Mesodermal cell (in vitro differentiated cells): ENCODE measurements around the gene REXO5. TPM values are rescaled to one million over a fixed set of nuclear protein-coding genes. Genes with fewer than 3 reads are reported as not detected.
"Not testable (repeated sequence)": the region's sequence is repeated elsewhere in the genome, so short reads cannot be mapped to it uniquely, and the experiment has no call there.

Experiments
- H3K27ac ChIP-seq: 2 replicates; pipeline ENCODE4 v1.7.0; 2013; ENCODE audit warnings: mild to moderate bottlenecking, low read depth, low read length, moderate library complexity; ENCODE audit not compliant: severe bottlenecking
- H3K36me3 ChIP-seq: 2 replicates; pipeline ENCODE4 v1.7.1; 2013; ENCODE audit warnings: mild to moderate bottlenecking, low read length, moderate library complexity; ENCODE audit not compliant: control insufficient read depth, insufficient read depth
- H3K4me1 ChIP-seq: one replicate; pipeline ENCODE4 v1.7.1; 2013; ENCODE audit warnings: mild to moderate bottlenecking, low read length; ENCODE audit not compliant: insufficient read depth, control insufficient read depth, poor library complexity, severe bottlenecking
- H3K4me3 ChIP-seq: 2 replicates; pipeline ENCODE4 v1.7.0; 2013; ENCODE audit warnings: low read length, control low read depth, mild to moderate bottlenecking; ENCODE audit not compliant: insufficient read depth, poor library complexity, severe bottlenecking; ENCODE audit errors: extremely low read depth
- H3K9me3 ChIP-seq: 2 replicates; pipeline ENCODE4 v1.7.1; 2013; ENCODE audit warnings: mild to moderate bottlenecking, low read length, moderate library complexity; ENCODE audit not compliant: control insufficient read depth
- WGBS, 2 experiments: methylation state at CpG; one replicate each; pipeline ENCODE4 v1.1.5; 2013; ENCODE audit warnings: missing lambda C conversion rate in 2 of 2; ENCODE audit not compliant: insufficient coverage in 2 of 2; 5-methylcytosine and 5-hydroxymethylcytosine counted together
- polyA plus RNA-seq, 2 experiments: library from polyadenylated mRNA; stranded (reverse); fragments of 50-300 nt; gene quantifications; one replicate each; pipeline ENCODE4 v1.2.3, GENCODE V29; 2013

The REXO5 gene, protein sequence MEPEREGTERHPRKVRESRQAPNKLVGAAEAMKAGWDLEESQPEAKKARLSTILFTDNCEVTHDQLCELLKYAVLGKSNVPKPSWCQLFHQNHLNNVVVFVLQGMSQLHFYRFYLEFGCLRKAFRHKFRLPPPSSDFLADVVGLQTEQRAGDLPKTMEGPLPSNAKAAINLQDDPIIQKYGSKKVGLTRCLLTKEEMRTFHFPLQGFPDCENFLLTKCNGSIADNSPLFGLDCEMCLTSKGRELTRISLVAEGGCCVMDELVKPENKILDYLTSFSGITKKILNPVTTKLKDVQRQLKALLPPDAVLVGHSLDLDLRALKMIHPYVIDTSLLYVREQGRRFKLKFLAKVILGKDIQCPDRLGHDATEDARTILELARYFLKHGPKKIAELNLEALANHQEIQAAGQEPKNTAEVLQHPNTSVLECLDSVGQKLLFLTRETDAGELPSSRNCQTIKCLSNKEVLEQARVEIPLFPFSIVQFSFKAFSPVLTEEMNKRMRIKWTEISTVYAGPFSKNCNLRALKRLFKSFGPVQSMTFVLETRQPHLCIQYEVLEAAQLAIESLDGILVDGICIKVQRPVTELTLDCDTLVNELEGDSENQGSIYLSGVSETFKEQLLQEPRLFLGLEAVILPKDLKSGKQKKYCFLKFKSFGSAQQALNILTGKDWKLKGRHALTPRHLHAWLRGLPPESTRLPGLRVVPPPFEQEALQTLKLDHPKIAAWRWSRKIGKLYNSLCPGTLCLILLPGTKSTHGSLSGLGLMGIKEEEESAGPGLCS
- 5.3 TPM for polyA plus RNA-seq (2013, experiment 1 of 2)
- 7.4 TPM for polyA plus RNA-seq (2013, experiment 2 of 2)

DNA sequence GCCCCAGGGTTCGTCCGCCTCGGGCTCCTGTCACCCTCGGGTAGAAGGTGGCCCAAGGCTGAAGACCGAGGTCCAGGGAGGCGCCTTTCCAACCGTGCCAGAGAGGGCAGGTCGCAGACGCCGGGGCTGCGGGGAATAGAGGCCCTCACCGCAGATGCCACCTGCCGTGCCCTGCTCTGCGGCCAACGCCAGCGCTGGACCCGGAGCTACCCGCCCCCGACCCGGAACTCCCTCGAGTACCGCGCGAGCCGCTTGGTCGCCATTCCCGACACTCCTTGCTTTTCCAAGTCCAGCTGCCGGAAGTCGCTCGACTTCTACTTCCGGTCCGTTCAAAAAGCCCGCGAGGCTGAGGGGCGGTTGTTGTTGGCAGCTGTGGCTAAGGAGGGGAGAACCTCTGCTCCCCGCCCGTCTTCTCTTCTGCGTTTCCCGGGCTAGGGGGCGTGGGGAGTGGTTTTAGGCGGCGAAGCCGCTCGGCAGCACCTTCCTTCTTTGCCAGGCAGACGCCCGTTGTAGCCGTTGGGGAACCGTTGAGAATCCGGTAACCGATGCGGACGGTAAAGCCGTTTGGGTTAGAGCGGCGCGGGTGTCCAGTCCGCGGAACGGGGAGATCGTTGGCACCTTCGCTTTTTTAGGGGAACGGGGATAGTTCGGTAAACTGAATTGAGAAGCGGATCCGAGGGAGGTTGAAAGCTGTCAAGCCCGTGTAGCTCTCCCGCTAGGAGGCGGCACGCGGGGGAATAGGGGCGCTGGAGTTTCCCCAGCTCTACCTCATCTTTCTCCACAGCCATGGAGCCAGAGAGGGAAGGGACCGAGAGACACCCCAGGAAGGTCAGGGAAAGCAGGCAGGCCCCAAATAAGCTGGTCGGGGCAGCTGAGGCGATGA, at the start of gene REXO5, which contains the start of gene ERI2:
Gene REXO5 (plus strand): TSS at position 360 of the 883 bp plus-strand sequence. CDS start 427 bp downstream, at position 787.
Gene ERI2 (minus strand): TSS at position 305 of the 883 bp plus-strand sequence. CDS start 42 bp downstream, at position 263.
- Histone ChIP-seq H3K36me3 (peaks cover 7% of the 10 kb centered on the region), H3K4me1 (no peaks in the 10 kb centered on the region), H3K9me3 (no peaks in the 10 kb centered on the region), H3K27ac (peak within 1 kb of the TSS; percentile 86), H3K4me3 (peak within 1 kb of the TSS; percentile 70)
- WGBS, 2 experiments: 1% methylated on average over 40 to 56 of the region's 74 CpGs

DNA sequence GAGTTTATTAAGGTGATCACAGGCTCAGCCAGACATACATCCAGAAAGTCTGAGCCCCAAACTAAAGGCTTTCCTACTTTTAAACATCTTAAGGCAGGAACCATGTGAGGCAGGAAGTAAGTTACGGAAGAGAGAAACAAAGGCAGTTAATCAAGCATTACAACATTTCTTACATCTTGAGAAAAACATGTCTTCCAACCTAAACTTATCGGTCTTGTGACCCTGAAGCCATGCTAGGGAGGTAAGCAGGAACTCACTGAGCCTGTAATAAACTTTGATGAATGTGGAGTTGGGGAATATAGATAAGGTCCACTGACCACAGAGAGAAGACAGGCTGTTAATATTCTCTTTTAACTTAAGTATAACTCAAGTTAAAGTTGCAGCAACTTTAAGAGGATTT, 46.0 kb upstream of the REXO5 start:
- Histone ChIP-seq H3K4me1 (no peaks in the 10 kb centered on the region), H3K36me3 (no peaks in the 10 kb centered on the region), H3K4me3 (no peak overlapping the region), H3K27ac (no peak overlapping the region), H3K9me3 (no peaks in the 10 kb centered on the region)
- WGBS, 2 experiments: 100% methylated on average over 1 of the region's 2 CpGs; no CpG with 5 or more reads in 1 of the 2 experiments

DNA sequence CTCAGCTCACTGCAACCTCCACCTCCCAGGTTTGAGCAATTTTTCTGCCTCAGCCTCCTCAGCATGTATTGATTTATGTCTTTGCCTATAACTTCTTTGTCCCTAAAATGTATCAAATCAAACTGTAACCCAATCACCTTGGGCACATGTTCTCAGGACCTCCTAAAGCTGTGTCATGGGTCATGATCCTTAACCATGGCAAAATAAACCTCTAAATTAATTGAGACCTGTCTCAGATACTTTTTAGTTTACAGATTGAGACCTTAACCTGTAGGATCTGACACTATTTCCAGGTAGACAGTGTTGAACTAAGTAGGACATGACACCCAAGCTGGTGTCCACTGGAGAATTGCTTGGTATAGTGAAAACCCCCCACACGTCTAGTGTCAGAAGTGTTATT, 45.2 kb upstream of the REXO5 start:
- Histone ChIP-seq H3K4me3 (no peak overlapping the region), H3K9me3 (no peaks in the 10 kb centered on the region), H3K36me3 (no peaks in the 10 kb centered on the region), H3K4me1 (no peaks in the 10 kb centered on the region), H3K27ac (no peak overlapping the region)
- 100% methylated on average over 1 of the region's 1 CpG; no CpG with 5 or more reads in 1 of the 2 experiments for WGBS, 2 experiments

DNA sequence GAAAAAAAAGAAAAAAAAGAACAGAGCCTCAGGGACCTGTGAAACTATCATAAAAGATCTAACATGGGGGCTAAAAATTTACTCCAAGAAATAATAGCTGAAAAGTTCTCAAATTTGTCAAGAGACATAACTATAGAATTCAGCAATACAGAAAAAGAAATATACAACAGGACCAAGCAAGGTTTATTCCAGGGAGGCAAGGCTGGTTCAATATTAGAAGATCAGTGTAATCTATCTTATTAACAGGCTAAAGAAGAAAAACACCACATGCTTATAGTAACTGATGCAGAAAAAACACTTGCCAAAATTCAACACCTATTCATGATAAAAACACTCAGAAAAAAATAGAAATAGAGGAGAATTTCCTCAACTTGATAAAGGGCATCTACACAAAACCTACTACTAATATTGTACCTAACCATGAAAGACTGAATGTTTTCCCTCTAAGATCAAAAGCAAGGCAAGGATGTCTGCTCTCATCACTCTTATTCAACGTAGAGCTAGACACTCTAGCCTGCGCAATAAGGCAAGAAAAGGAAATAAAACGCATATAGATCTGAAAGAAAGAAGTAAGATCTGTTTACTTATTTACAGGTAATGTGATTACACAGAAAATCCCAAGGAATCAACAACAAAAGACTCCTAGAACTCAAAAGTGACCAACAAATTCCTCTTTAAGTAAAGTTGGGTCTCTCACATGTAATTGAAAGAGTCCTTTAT, 43.8 kb upstream of the REXO5 start:
- no peaks in the 10 kb centered on the region for H3K36me3 ChIP-seq
- no CpG with 5 or more reads among the region's 3 CpGs for WGBS, 2 experiments
- no peak overlapping the region for H3K27ac ChIP-seq
- no peak overlapping the region for H3K4me3 ChIP-seq
- no peaks in the 10 kb centered on the region for H3K4me1 ChIP-seq
- H3K9me3 ChIP-seq: no peaks in the 10 kb centered on the region

DNA sequence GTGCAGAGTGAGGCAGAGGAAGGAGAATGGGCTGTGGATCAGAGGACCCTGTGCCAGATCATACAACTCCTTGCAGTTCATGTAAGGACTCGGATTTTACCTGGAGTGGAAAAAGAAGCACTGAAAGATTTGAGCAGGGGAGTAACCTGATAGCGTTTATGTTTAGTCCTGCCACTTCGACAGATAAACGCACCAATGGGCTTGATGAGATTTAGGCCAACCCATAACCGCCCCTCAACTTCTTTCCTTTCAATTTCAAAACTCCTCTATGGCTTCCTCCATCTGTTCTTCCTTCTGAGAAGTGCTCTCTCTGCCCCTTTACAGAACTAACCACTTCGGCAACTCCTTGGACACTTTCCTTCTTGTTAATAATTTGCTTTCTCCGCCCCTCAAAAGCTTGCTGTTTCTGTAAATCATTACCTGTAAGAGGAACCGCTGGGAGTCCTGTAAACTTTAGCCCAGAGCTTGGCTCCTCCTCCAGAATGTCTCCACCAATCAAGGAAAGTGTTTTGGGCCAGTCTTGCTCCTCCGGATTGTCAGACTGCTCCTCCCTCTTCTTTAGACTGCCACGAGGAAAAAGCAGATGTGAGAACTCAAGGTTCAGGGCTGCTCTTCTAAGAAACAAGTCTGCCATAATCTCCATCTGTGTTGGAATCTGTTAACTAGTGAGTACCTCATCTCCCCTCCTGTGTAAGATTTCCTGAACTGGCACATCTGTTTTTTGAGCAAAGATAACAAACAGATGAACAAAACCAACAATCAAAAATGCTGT, 42.7 kb upstream of the REXO5 start, which contains the start of gene ACSM3:
Gene ACSM3 (plus strand): TSS at position 554 of the 772 bp plus-strand sequence. CDS start 6,021 bp downstream, outside the sequence.
- WGBS, 2 experiments: 49 to 54% methylated on average over 8 to 9 of the region's 10 CpGs

DNA sequence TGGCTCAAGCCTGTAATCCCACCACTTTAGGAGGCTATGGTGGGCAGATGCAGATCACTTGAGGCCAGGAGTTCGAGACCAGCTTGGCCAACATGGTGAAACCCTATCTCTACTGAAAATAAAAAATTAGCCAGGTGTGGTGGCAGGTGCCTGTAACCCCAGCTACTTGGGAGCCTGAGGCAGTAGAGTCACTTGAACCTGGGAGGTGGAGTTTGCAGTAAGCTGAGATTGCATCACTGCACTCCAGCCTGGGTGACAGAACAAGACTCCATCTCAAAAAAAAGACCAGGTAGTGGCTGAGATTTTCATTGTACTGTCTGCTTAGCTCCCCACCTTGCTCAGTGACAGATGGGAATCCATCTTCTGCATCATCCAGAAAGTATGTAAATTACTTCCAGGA, 41.9 kb upstream of the REXO5 start:
- H3K4me3 ChIP-seq, H3K4me1 ChIP-seq, H3K36me3 ChIP-seq, H3K27ac ChIP-seq, H3K9me3 ChIP-seq: not testable (repeated sequence)
- no CpG with 5 or more reads among the region's 1 CpG for WGBS, 2 experiments

More for the DNA sequence above, 42.7 kb upstream of the REXO5 start, which contains the start of gene ACSM3:
- H3K9me3 ChIP-seq: no peaks in the 10 kb centered on the region
- H3K27ac ChIP-seq: no peak within 1 kb of the TSS
- H3K4me1 ChIP-seq: no peaks in the 10 kb centered on the region
- no peak within 1 kb of the TSS for H3K4me3 ChIP-seq
- H3K36me3 ChIP-seq: no peaks in the 10 kb centered on the region

DNA sequence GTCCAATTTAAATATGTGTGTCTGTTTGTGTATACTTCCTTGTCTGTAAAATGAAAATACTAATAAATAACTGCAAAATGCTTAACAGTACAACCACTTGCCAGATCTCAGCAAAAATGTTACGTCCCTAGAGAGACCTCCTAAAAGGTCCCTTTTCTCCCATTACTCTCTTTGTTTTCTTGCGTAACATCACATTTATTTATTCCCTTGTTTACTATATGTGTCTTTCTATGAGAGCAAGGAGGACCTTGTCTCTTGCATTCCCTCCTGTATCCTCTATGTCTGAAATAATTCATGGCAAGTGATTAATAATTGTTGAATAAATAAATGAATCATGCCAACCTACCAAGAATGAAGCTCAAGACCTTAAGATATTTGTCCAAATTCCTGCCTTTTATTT, 40.6 kb upstream of the REXO5 start:
- 100% methylated on average over 1 of the region's 2 CpGs; no CpG with 5 or more reads in 1 of the 2 experiments for WGBS, 2 experiments
- no peak overlapping the region for H3K27ac ChIP-seq
- H3K4me1 ChIP-seq: no peaks in the 10 kb centered on the region
- no peaks in the 10 kb centered on the region for H3K36me3 ChIP-seq
- H3K9me3 ChIP-seq: no peaks in the 10 kb centered on the region
- H3K4me3 ChIP-seq: no peak overlapping the region

DNA sequence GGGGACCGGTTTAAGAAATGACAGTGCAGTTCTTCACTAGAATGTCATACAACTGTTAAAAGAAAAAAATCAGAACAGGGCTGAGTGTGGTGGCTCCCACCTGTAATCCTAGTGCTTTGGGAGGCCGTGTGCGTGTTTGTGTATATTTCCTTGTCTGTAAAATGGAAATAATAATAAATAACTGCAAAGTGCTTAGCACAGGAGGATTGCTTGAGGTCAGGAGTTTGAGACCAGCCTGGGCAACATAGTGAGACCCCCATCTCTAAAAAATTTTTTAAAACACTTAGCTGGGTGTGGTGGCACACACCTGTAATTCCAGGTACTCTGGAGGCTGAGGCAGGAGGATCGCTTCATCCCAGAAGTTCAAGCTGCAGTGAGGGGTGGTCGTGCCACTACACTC, 40.0 kb upstream of the REXO5 start:
- WGBS, 2 experiments: 67% methylated on average over 1 of the region's 5 CpGs; no CpG with 5 or more reads in 1 of the 2 experiments

DNA sequence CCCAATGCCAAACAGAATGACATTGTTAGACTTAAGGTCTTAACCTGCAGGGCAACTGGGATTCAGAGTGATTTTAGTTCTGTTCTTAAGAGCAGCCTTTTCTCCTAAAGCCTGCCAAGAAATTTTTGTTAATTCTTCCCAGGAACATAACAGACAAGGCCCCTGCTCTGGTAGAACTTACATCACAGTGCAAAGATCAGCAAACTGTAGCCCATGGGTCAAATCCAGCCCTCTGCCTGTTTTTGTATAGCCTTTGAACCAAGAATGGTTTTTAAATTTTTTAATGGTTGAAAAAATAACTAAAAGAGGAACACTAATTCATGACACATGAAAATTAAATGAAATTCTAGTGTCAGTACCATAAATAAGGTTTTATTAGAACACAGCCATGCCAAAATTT, 38.8 kb upstream of the REXO5 start:
- H3K27ac ChIP-seq: no peak overlapping the region
- no peak overlapping the region for H3K4me3 ChIP-seq
- no peaks in the 10 kb centered on the region for H3K9me3 ChIP-seq
- H3K36me3 ChIP-seq: no peaks in the 10 kb centered on the region
- no peaks in the 10 kb centered on the region for H3K4me1 ChIP-seq

More for the DNA sequence above, 40.0 kb upstream of the REXO5 start:
- Histone ChIP-seq H3K36me3 (no peaks in the 10 kb centered on the region), H3K4me3 (no peak overlapping the region), H3K9me3 (no peaks in the 10 kb centered on the region), H3K27ac (no peak overlapping the region), H3K4me1 (no peaks in the 10 kb centered on the region)
